Kidney epithelial cell (primary cell): ENCODE data around the gene HSPG2. TPM values are rescaled to one million over a fixed set of nuclear protein-coding genes. Genes with fewer than 3 reads are reported as not detected.

Experiments used
- DNase-seq: peaks from one replicate; pipeline ENCODE4 v3.0.0-alpha.2; 2010; ENCODE audit warnings: low read depth
- H3K27me3 ChIP-seq: 2 replicates; pipeline ENCODE4 v1.6.0; 2011; ENCODE audit warnings: low read length; ENCODE audit not compliant: control insufficient read depth, insufficient read depth
- H3K36me3 ChIP-seq: 2 replicates; pipeline ENCODE4 v1.5.1; 2011; ENCODE audit warnings: low read length; ENCODE audit not compliant: control insufficient read depth, insufficient read depth
- H3K4me3 ChIP-seq: 2 replicates; pipeline ENCODE4 v1.5.1; 2011; ENCODE audit warnings: low read depth, mild to moderate bottlenecking, control low read depth, low read length
- CTCF ChIP-seq: IDR thresholded peaks from 2 replicates; pipeline ENCODE4 v1.5.1; 2011; ENCODE audit warnings: mild to moderate bottlenecking, moderate library complexity, low read length, control low read depth, inconsistent platforms; ENCODE audit not compliant: insufficient read depth, poor library complexity, severe bottlenecking
- total RNA-seq: library from RNA; depleted of rRNA; stranded (reverse); fragments of >200 nt; gene quantifications from 2 replicates; pipeline ENCODE4 v1.2.3, GENCODE V29; 2015

Gene HSPG2
- total RNA-seq, 1 donor from 2014 or later = 122 TPM

GRCh38 chr1:21824926-21825325, 112.2 kb downstream of the HSPG2 start:
- no peak for TF ChIP-seq CTCF
- Histone ChIP-seq H3K27me3 (no peaks in the 10 kb centered on the region), H3K4me3 (no peak overlapping the region), H3K36me3 (peaks cover 9% of the 10 kb centered on the region)
- no peak for DNase-seq

DNA sequence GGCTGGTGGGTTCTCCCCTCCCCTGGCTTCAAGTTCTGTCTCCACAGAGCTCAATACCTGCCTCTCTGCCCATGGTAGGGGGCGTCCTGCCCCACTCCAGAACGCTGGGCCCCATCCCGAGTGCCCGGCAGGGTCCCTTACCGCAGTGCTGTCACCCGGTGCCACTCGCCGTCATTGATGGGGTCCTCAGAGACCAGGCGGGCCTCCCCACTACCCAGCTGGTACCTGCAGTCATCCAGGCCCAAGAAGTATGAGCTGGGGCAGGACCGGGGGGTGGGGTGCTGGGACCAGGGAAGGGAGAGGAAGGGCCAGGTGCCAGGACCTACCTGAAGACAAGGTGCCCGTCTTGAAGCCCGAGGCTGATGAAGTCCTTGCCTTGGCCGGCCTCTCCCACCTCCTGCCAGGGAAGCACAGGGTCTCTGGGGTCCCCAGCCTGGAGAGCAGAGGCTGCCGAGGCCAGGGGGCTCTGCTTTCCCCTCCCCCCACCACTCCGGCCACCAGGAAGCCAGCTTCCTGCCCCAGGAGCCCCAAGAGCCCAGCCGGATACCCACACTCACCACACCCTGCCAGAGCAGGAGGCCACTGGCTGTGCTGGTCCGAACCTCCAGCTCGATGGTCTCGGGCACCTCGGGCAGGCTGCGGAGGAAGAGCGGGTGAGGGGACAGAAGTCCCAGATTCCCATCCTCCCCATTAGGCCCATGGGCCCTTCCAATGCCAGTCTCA, 113.0 kb downstream of the HSPG2 start:
- TF ChIP-seq CTCF = no peak
- Histone ChIP-seq H3K36me3 (peaks cover 6% of the 10 kb centered on the region), H3K4me3 (no peak overlapping the region), H3K27me3 (no peaks in the 10 kb centered on the region)
- DNase-seq = no peak

GRCh38 chr1:21823206-21823979, 113.7 kb downstream of the HSPG2 start:
- no peaks in the 10 kb centered on the region for H3K27me3 ChIP-seq
- H3K4me3 ChIP-seq = no peak overlapping the region
- no peak for TF ChIP-seq CTCF
- H3K36me3 ChIP-seq = peaks cover 5% of the 10 kb centered on the region
- DNase-seq = no peak

- H3K36me3 ChIP-seq = peaks cover 4% of the 10 kb centered on the region
- H3K4me3 ChIP-seq = no peak overlapping the region
- TF ChIP-seq CTCF = no peak
- H3K27me3 ChIP-seq = no peaks in the 10 kb centered on the region
- no peak for DNase-seq
Measured at GRCh38 chr1:21822349-21822748, 114.8 kb downstream of the HSPG2 start.

- Histone ChIP-seq H3K36me3 (peaks cover 4% of the 10 kb centered on the region), H3K4me3 (no peak overlapping the region), H3K27me3 (no peaks in the 10 kb centered on the region)
- DNase-seq = no peak
- no peak for TF ChIP-seq CTCF
Measured at GRCh38 chr1:21821385-21822019, 115.6 kb downstream of the HSPG2 start.
